ENCODE results near the gene TASP1. TPM values are rescaled to one million over a fixed set of nuclear protein-coding genes. Genes with fewer than 3 reads are reported as not detected.
"Not testable (repeated sequence)": the region's sequence is repeated elsewhere in the genome, so short reads cannot be mapped to it uniquely, and the experiment has no call there.

Gene TASP1
- total RNA-seq, 1 donor from 2014 or later, result 9.2 TPM

- DNase-seq (ENCODE audit: low read depth, low spot score), result no peak
Measured at GRCh38 chr20:13401596-13401995, 237.1 kb downstream of the TASP1 start.

GRCh38 chr20:13400453-13400852 is 238.3 kb downstream of the TASP1 start:
- DNase-seq (ENCODE audit: low read depth, low spot score), result no peak

GRCh38 chr20:13397300-13397724 is 241.4 kb downstream of the TASP1 start:
- no peak for DNase-seq (ENCODE audit: low read depth, low spot score)

GRCh38 chr20:13396826-13397225 is 241.9 kb downstream of the TASP1 start:
- no peak for DNase-seq (ENCODE audit: low read depth, low spot score)

- DNase-seq (ENCODE audit: low read depth, low spot score), result no peak
Measured at GRCh38 chr20:13396022-13396421, 242.7 kb downstream of the TASP1 start.

GRCh38 chr20:13395232-13395631 is 243.5 kb downstream of the TASP1 start:
- DNase-seq (ENCODE audit: low read depth, low spot score), result no peak

GRCh38 chr20:13392391-13392790 is 246.3 kb downstream of the TASP1 start:
- DNase-seq (ENCODE audit: low read depth, low spot score), result no peak

GRCh38 chr20:13389115-13389514 is 249.6 kb downstream of the TASP1 start:
- no peak for DNase-seq (ENCODE audit: low read depth, low spot score)

GRCh38 chr20:13384132-13384531 is 254.6 kb downstream of the TASP1 start:
- no peak for DNase-seq (ENCODE audit: low read depth, low spot score)

- DNase-seq (ENCODE audit: low read depth, low spot score), result no peak
Measured at GRCh38 chr20:13382786-13383185, 255.9 kb downstream of the TASP1 start.

GRCh38 chr20:13380497-13381229 is 258.1 kb downstream of the TASP1 start:
- not testable (repeated sequence) for DNase-seq (ENCODE audit: low read depth, low spot score)

GRCh38 chr20:13373400-13373799 is 265.3 kb downstream of the TASP1 start:
- no peak for DNase-seq (ENCODE audit: low read depth, low spot score)

GRCh38 chr20:13364278-13365170 is 274.2 kb downstream of the TASP1 start:
- no peak for DNase-seq (ENCODE audit: low read depth, low spot score)

- DNase-seq (ENCODE audit: low read depth, low spot score), result no peak
Measured at GRCh38 chr20:13363473-13363872, 275.3 kb downstream of the TASP1 start.

GRCh38 chr20:13362165-13362564 is 276.6 kb downstream of the TASP1 start:
- DNase-seq (ENCODE audit: low read depth, low spot score), result not testable (repeated sequence)

GRCh38 chr20:13358936-13359335 is 279.8 kb downstream of the TASP1 start:
- not testable (repeated sequence) for DNase-seq (ENCODE audit: low read depth, low spot score)

GRCh38 chr20:13357782-13358181 is 280.9 kb downstream of the TASP1 start:
- not testable (repeated sequence) for DNase-seq (ENCODE audit: low read depth, low spot score)

GRCh38 chr20:13356591-13356990 is 282.1 kb downstream of the TASP1 start:
- no peak for DNase-seq (ENCODE audit: low read depth, low spot score)

GRCh38 chr20:13355941-13356486 is 282.7 kb downstream of the TASP1 start:
- no peak for DNase-seq (ENCODE audit: low read depth, low spot score)

GRCh38 chr20:13355411-13355810 is 283.3 kb downstream of the TASP1 start:
- no peak for DNase-seq (ENCODE audit: low read depth, low spot score)

GRCh38 chr20:13353261-13353945 is 285.3 kb downstream of the TASP1 start:
- DNase-seq (ENCODE audit: low read depth, low spot score), result no peak

GRCh38 chr20:13349235-13349604 is 289.5 kb downstream of the TASP1 start:
- no peak for DNase-seq (ENCODE audit: low read depth, low spot score)
